GM21447 (cell line): ENCODE results near the gene MRPS11.
"Not testable (repeated sequence)": the region's sequence is repeated elsewhere in the genome, so short reads cannot be mapped to it uniquely, and the experiment has no call there.

Experiments
- ATAC-seq: cut with Tn5 transposase; IDR thresholded peaks from one replicate; pipeline ENCODE4 v1.9.1; 2021; ENCODE audit not compliant: unreplicated experiment

The MRPS11 gene

DNA sequence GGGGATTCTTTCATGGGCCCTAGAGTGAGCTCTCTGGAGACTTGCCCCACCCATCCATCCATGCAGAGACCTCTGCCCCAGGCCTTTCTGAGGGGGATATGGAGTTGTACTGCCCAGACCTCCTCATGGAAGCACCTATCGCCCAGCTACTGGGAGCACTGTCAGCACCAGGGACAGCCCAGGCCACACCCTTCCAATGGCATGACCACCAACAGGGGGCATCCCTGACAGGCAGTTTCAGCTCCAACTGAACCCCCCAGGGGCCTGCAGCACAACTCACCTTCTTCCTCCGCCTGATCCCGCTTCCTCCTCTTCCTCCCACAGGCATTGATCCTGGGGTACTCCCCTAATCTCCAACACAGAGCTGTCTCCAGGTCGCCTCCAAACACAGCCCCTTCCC is 21.8 kb downstream of the MRPS11 start:
- no peak for ATAC-seq

DNA sequence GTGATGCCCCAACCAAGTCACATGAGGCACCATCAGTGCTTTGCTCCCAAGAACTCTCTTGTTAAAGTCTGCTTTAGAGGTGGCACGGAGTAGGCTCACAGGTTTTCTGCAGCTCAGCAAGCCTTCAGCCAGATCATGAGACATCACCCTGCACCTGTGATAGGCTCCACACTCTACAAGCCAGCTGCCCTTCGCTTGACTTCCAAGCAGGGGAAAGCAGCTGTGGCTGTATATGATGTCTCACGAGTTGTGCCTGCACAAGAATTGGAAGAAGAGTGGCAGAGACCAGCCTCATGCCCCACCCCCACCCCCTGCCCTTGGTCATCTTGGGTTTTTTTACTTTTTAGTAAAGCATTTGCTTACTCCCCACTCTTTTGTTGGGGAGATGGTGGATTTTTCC is 22.5 kb downstream of the MRPS11 start:
- no peak for ATAC-seq

DNA sequence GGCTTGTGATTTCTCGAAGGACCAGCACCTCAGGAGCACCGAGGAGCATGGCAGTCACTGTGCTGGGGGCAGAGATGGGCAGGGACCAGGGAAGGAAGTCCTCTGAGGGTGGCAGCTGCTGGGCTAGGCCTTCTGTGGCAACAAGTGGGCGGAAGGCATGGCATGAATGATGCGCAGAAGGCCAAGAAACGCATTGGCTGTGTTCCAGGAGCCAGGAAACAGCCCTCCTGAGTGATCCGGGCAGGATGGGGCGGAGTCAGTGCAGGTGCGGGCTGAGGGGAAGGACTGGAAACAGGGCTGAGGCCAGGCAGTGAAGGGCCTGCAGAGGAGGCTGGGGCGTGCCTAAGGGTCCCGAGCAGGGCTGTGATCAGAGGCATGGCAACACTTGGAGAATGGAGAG is 23.6 kb downstream of the MRPS11 start:
- ATAC-seq, result no peak

DNA sequence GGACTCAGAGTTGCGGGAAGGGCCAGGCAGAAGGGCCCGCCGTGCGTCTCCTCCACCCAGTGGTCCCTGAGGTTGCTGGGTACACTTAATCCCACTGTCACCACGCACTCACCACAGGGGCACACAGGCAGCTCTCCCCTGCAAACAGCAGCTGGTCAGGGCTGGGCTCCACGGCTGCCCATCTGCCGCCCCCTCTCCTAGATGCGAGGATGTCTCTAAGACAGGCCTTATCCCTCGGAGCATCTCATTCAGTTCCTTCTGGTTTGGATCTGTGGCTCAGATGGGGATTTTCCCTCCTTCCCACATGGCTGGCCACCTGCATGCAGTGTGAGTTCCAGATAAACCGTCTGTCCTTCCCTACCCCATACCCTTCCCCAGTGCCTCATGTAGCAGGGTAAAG is 26.3 kb downstream of the MRPS11 start:
- no peak for ATAC-seq

DNA sequence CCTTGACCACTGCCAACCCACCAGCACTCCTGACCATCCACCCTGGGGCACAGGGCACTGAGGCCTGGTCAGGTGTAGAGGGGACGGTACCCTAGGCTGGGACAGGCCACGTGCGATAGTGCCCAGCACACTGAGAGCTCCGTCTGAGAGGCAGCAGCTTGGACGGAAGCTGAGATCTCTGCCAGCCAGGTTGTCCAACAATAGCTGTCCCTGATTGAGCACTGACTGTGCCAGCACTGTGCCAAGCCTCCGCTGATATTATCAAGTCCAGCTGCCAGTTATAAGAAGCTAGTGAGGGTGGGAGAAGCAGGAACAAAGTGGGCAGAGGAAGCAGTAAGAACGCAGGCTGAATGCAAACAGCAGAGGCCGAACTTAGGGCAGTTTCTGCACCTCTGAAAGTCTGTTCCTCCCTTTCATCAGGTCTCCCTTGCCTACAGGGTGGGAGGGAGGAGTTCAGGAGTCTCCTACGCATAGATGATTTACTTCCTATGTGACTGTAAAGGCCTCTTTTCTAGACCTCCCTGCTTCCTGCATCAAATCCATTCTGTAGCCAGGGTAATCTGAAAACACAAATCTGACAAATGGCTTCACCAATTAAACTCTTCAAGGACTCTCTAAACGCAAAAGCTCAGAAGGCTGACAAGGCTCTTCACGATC is 29.7 kb downstream of the MRPS11 start:
- ATAC-seq, result no peak

DNA sequence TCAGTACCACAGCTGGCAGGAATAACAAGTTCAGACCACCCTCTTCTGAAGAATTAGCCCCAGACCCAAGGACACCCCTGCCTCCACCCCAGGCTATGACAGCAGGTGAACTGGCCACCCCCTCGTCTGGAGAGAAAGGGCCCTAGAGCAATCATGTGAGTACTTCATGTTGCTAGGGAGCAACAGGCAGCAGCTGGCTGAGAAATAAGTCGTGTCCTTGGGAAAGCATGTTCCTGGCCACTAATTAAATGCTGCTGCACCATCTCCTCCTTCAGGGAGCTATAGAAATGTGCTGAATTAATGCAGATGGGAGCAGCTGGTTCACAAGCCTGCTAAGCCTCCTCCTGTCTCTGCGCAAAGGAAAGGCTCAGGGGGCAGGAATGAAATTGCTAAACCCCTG is 31.5 kb downstream of the MRPS11 start:
- no peak for ATAC-seq

DNA sequence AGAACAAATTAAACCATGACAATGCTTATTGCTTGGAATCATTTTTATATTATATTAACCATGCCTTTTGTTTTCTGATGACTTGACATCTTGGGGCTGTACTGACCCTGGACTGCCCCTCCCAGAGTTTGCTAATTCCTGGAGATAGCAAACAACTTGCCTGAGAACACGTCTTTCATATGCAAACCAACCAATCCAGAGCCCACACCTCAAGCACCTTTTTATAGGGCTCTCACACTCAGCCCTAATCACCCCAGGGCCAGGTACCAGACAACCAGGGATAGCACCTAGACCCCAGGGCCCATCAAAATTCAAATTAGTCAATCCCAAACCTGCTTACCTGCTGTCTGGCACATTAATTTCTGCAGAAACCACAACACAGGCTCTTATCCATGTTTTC is 36.9 kb downstream of the MRPS11 start:
- no peak for ATAC-seq

DNA sequence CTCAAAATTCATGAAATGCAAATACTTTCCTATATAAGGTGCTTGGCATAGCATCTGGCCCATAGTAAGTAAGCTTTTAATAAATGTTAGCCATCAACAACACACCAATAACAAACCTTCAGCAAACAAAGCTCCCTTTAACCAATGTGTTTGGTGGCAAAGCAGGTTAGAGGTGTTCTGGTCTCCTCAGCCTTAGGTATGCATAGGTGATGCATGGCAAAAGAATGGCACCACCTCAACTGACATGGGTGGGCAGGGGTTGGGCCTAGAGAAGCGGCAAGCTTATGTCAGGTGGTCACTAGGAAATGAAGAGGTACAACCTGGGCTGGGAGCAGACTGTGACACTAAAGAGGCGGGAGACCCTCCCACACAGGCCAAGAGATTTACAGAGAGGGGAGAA is 38.2 kb downstream of the MRPS11 start:
- ATAC-seq, result no peak

DNA sequence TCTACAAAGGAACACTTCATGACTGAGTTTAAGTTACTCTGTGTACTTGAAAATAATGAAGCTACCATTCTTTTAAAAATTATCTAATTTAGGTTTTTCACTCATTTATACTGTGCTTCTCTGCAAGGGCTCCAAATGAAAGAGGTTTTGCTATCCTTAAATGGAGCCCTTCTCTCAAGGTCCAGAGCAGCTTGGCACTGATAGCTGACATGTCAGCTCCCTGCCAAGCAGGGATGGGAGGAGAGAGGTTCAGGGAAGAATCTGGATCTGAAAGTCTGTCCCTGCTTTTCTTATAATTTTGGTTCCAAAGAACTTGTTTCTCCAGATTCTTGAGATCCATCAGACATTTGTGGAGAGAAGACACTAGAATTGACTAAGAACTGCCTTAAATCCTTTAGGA is 39.1 kb downstream of the MRPS11 start:
- no peak for ATAC-seq

DNA sequence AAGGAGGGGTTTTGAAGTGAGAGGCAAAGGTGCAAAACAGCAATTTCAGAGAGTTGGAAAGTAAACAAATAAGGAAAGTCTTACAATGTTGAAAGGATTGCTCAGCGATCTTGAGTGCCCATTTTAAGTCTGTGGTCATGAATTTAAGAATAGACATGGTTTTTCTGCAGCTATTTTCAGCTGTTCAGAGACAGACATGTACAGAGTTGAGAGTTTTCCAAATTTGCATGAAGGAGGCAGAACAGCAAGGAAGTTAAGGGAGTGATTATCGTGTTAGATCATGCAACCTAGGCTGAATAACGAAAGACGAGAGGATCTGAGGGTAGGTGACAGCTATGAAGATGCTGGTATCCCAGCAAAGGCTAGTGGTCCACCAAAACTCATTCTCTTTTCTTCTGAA is 41.8 kb downstream of the MRPS11 start:
- ATAC-seq, result no peak

DNA sequence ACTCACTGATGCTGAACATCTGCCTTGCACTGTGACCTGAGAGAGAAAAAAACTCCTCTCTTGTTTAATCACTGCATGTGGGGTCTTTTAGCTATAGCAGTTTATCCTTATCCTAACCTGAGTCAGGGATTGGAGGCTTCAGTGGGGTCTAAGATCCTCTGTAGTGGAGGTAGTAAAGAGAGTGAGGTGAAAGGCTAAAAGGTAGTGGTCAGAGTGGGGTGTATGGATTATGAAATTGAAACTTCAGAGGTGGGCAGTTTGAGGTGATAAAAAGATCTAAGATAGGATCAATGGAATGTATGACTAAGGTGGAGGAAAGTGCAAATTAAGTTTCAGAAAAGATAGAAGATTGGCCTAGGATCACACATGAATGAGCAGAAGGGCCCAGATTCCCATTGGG is 42.5 kb downstream of the MRPS11 start:
- ATAC-seq, result no peak

DNA sequence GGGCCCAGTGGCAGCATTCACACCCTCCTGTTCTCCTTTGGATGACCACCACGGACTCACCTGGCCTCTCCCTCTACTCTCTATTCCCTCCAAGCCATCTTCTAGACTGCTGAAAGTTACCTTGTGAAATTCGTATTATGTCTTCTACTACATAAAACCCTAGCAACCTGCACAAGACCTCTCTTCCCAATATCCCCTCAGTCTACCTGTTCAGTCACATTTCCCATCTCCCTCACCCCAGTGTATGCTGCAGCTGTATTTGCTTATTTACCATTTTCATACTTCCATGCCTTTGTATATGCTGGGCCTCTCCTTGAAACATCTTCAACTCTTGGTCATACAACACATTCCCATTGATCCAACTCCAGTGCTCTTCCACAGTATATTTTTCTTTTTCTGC is 43.7 kb downstream of the MRPS11 start:
- no peak for ATAC-seq

DNA sequence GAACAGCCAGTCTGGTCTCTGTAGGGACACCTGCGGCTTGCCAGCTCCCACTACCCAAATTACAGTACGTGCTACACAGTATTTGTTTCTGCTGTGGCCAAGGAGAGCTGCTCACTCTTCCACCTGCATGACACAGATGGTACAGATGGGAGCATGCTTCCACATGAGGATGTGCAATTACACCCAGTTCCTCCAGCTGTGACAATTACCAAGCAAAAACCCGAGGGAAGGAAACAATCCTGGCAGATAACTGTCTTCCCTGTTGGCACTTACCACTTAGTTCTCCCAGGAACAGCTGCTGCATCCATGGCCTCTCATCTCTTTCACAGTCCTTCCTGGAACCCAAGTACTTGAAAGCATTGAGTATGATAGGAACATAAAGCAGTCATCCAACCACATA is 44.6 kb downstream of the MRPS11 start:
- ATAC-seq, result no peak

DNA sequence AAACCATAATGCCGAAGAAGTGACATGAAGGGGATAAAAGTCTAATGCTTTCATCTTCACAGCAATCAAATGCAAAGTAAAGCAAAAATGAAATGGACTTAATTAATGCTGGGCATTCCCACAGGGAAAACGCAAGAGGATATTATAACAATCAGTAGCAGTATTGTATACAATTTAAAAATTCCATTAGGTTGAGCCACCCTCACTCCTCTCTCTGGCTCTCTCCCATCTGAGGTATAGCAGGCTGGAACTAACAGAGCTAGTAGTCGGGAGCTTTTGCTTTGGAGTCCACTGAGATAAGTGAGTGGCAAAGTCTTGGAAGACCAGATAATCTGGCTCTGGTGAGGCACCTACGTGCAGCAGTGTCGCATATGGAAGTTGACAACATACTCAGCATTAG is 45.1 kb downstream of the MRPS11 start:
- ATAC-seq, result no peak

DNA sequence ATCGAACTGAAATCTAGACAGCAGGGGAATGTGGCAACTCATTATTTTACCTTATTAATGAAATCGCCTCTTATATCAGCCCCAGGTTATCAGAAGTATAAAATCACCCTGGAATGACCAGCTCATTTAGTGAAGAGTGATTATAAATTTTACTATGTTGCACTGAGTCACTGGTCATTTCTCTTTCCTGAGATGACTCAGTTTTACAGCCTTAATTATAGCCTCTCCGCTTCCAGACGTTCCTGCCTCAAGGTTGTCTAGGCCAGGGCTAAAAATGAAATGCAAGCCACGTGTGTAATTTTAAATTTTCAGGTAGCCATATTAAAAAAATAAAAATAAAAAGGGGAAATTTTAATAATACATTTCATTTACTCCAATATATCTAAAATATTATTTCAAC is 45.7 kb downstream of the MRPS11 start:
- ATAC-seq, result no peak

DNA sequence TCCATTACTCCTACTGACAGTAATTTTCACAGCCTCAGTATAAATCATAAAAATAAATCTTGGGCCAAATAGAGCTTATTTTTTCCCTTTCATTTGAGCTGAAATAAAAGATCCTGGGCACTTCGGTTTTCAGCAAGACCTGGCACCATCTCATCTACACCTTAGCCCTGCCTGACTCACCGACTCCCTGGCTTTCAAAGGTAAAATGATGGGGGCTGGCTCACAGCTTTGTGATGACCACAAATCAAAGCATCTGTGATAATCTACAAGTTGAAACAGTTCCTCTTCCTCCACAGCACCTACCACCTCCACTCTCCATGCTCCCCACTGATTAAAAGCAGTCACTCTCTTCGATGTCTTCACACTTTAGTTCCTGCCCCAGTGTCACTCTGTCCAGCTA is 51.4 kb downstream of the MRPS11 start:
- no peak for ATAC-seq

DNA sequence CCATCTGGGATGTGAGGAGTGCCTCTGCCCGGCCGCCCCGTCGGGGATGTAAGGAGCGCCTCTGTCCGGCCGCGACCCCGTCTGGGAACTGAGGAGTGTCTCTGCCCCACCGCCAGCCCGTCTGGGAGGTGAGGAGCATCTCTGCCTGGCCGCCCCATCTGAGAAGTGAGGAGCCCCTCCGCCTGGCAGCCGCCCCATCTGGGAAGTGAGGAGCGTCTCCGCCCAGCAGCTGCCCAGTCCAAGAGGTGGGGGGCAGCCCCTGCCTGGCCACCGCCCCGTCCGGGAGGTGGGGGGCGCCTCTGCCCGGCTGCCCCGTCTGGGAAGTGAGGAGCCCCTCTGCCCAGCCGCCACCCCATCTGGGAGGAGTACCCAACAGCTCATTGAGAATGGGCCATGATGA is 56.6 kb downstream of the MRPS11 start:
- not testable (repeated sequence) for ATAC-seq

DNA sequence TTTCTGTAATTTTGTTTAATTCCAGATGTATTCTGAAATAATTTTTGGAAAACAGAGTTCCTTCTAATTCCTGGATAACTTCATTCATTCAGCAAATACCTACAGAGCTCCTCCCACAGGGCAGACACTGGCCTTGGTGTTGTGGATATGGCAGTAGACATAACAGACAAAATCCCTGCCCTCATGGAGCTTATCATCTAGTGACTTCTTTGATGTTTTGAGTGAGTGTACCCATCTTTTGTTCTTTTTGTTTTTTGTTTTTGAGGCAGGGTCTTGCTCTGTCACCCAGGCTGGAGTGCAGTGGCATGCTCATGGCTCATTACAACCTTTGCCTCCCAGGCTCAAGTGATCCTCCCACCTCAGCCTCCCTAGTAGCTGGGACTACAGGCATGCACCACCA is 57.9 kb downstream of the MRPS11 start:
- ATAC-seq, result no peak

DNA sequence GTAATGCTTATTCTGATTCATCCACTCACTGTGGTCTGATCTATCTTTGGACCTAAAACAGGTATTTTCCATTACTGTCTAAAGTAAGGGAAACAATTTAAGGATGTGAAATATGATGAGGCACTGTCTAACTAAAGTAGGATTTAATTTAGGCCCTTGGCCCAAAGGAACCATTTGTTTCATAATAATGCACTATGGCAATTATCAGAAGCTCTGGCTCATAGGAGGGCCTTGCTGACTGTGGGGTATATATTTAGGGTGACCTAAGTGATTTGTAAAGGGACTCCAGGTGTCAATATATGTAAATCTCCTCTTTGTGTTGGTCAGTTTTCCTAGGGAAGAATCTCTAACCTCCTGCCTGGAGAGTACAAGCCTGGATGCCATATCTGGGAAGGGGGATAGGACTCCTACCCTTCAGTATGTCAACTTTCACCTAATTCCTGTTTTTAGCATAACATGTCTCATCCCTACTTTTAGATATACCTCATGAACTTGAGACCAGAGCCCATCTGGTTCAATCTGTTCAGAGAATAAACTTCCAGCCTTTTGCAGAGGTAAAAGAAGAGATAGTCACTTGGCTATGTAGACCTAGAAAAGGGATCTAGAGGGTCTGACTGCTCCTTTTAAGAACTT is 58.9 kb downstream of the MRPS11 start:
- no peak for ATAC-seq

DNA sequence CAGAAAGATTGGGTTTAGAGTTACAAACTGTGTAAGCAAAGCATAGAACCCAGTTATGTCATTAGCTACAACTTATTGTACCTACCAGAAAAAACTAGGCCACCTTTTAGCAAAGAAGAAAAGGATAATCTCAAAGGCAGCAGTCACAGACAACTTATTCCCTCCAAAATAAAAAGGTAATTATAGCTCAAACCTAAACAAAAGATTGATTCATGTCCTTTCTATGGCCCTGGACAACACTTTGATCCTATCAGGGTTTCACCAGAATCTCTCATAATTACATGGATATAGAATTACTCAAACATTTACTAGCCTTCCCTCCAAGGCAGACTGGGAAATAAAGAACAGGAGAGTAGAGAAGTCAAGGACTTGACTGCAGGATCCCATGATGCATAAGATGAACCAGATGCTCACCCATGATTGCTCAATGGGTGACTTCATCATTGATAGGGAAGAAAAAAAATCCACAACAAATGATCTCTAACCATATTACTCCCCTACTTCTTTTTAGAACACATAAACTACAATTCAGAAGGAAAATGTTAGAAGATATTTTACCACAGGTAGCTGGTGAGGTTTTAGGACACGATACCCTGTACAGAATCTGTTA is 61.6 kb downstream of the MRPS11 start:
- ATAC-seq, result no peak
